Esophagus muscularis mucosa (tissue), 4 donors: ENCODE data around the gene IFT88.

ENCODE experiments used
- CTCF ChIP-seq, 3 experiments: fragments of 200-600 bp in 2 of 3; fragments of 450-650 bp in 1 of 3; sonication (generic) in 2 of 3; IDR thresholded peaks; one replicate each; pipeline ENCODE4 v1.5.1; 2017 to 2019; ENCODE audit warnings: antibody characterized with exemption in 3 of 3, mild to moderate bottlenecking in 2 of 3, moderate library complexity in 1 of 3
- EP300 ChIP-seq: sonication (generic); formaldehyde crosslinking; IDR thresholded peaks from one replicate; pipeline ENCODE4 v1.6.1; 2017; ENCODE audit warnings: antibody characterized with exemption
- POLR2A ChIP-seq: fragments of 450-650 bp; IDR thresholded peaks from one replicate; pipeline ENCODE4 v1.6.1; 2017; ENCODE audit warnings: antibody characterized with exemption, moderate library complexity, mild to moderate bottlenecking, low read depth
- POLR2AphosphoS5 ChIP-seq, 2 donors: sonication (generic); formaldehyde crosslinking; IDR thresholded peaks; one replicate each; pipeline ENCODE4 v1.6.1; 2017; ENCODE audit warnings: antibody characterized with exemption in 2 of 2

- no peak for TF ChIP-seq CTCF (IDR thresholded peaks at IDR 0.05)
- TF ChIP-seq POLR2A, result no peak
- TF ChIP-seq EP300, result no peak
- TF ChIP-seq POLR2AphosphoS5 (IDR thresholded peaks at IDR 0.05), result no peak
These were observed 40.1 kb downstream of the IFT88 start for GRCh38 chr13:20607015-20607414.
